MCF 10A (cell line): Measurements from ENCODE around the gene ETFRF1. TPM values are rescaled to one million over a fixed set of nuclear protein-coding genes. Genes with fewer than 3 reads are reported as not detected.
A peak's percentile ranks its signal among the peaks of the same experiment; 100 is the strongest.

Source experiments
- Bru-seq: library from RNA; stranded (reverse); fragments of 400-500 nt; gene quantifications from one replicate; lab custom pipeline; 2021; lab: Mats Ljungman, UMichigan
- BruChase-seq, 2 experiments: library from RNA; stranded (reverse); fragments of 400-500 nt; gene quantifications; one replicate each; lab custom pipeline; 2021; lab: Mats Ljungman, UMichigan
- BruUV-seq: library from RNA; stranded (reverse); fragments of 400-500 nt; replicated peaks from 2 replicates; lab custom pipeline; 2021; lab: Mats Ljungman, UMichigan
- CTCF ChIA-PET: fragments of 300-600 bp; sonication (Branson Sonifier 250); formaldehyde crosslinking; extraction: SDS; loops from one replicate; lab custom pipeline; 2021; ENCODE audit warnings: antibody characterized with exemption, inconsistent platforms; lab: Yijun Ruan, JAX
- POLR2A ChIA-PET: fragments of 300-600, 350-650 bp; sonication (Branson Sonifier 250); formaldehyde crosslinking; extraction: SDS; loops from one replicate; lab custom pipeline; 2020; ENCODE audit warnings: antibody characterized with exemption, inconsistent platforms; lab: Yijun Ruan, JAX
- DNase-seq: peaks from one replicate; pipeline ENCODE4 v3.0.0-alpha.2; 2018; ENCODE audit not compliant: unreplicated experiment
- H3K27ac Mint-ChIP-seq: one replicate; pipeline ENCODE4 v1.8.0; 2022; ENCODE audit warnings: mild to moderate bottlenecking, low read depth, mixed read lengths; ENCODE audit not compliant: unreplicated experiment
- H3K27me3 Mint-ChIP-seq: one replicate; pipeline ENCODE4 v1.8.0; 2022; ENCODE audit warnings: mixed read lengths; ENCODE audit not compliant: insufficient read depth, unreplicated experiment
- H3K36me3 Mint-ChIP-seq: one replicate; pipeline ENCODE4 v1.8.0; 2022; ENCODE audit warnings: mild to moderate bottlenecking, moderate library complexity, mixed read lengths; ENCODE audit not compliant: insufficient read depth, unreplicated experiment
- H3K4me1 Mint-ChIP-seq: one replicate; pipeline ENCODE4 v1.8.0; 2022; ENCODE audit warnings: mixed read lengths; ENCODE audit not compliant: insufficient read depth, unreplicated experiment
- H3K4me3 Mint-ChIP-seq: one replicate; pipeline ENCODE4 v1.8.0; 2022; ENCODE audit warnings: mild to moderate bottlenecking, moderate library complexity, mixed read lengths; ENCODE audit not compliant: unreplicated experiment
- H3K9me3 Mint-ChIP-seq: one replicate; pipeline ENCODE4 v1.8.0; 2022; ENCODE audit warnings: mixed read lengths; ENCODE audit not compliant: unreplicated experiment
- intact Hi-C: fragments of 100-400 bp; cut with micrococcal nuclease; formaldehyde crosslinking; loops from 2 replicates; pipeline ENCODE4 v1.14.1; 2022
- long read RNA-seq: library from polyadenylated mRNA; stranded (forward); transcript quantifications from one replicate; pipeline ENCODE4 v2.0.0, GENCODE V29; 2022
- total RNA-seq: library from RNA; stranded (reverse); gene quantifications from 2 replicates; pipeline ENCODE4 v1.2.3, GENCODE V29; 2022
- TF ChIP-seq, protein P1 (sequence below): fragments of 200-600 bp; IDR thresholded peaks from one replicate; pipeline ENCODE4 v1.8.0; 2022; ENCODE audit warnings: antibody characterized with exemption, mild to moderate bottlenecking; ENCODE audit not compliant: unreplicated experiment

Gene ETFRF1, protein sequence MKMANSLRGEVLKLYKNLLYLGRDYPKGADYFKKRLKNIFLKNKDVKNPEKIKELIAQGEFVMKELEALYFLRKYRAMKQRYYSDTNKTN
- total RNA-seq (21.1 and 27.9 TPM in 2 replicates), Bru-seq, nascent RNA (percentile 72 among the genes with signal in this experiment), BruChase-seq, experiment 1, labeled RNA remaining after a 6-hour chase (percentile 75 among the genes with signal in this experiment), BruChase-seq, experiment 2, labeled RNA remaining after a 2-hour chase (percentile 70 among the genes with signal in this experiment)
- long read RNA-seq, transcript ETFRF1-201 (3 exons, 1,134 nt), result major isoform, 29 of 36 reads
- long read RNA-seq, partial matches to known transcripts, result 0 of 36 reads
- long read RNA-seq, other reads (novel, unspliced or antisense), result 6 of 36 reads

GRCh38 chr12:25195056-25195971 is at the start of gene ETFRF1, which contains the start of gene DNAI7:
Gene ETFRF1, plus strand, starts transcription at chr12:25195237. Its CDS starts 8,720 bp downstream, at chr12:25203957.
Gene DNAI7, minus strand, starts transcription at chr12:25195160. Its CDS starts 82 bp downstream, at chr12:25195078.
- intact Hi-C loops, result no loop called here
- peaks cover 7% of the 10 kb centered on the region for H3K4me1 Mint-ChIP-seq
- H3K36me3 Mint-ChIP-seq, result no peaks in the 10 kb centered on the region
- no peaks in the 10 kb centered on the region for H3K27me3 Mint-ChIP-seq
- H3K9me3 Mint-ChIP-seq, result no peaks in the 10 kb centered on the region
- ChIA-PET POLR2A (interaction anchor here (0.6 to 1.5 kb wide), 19 partner anchors 9 to 1502 kb away, joined by 3 to 5 read pairs (median 3); partner anchors contain the start of gene KRAS), CTCF (interaction anchor here (1.0 to 1.3 kb wide), 3 partner anchors 192 to 204 kb away, joined by 3 to 4 read pairs (median 4); no protein-coding TSS in a partner anchor)
- TF ChIP-seq, protein P1, sequence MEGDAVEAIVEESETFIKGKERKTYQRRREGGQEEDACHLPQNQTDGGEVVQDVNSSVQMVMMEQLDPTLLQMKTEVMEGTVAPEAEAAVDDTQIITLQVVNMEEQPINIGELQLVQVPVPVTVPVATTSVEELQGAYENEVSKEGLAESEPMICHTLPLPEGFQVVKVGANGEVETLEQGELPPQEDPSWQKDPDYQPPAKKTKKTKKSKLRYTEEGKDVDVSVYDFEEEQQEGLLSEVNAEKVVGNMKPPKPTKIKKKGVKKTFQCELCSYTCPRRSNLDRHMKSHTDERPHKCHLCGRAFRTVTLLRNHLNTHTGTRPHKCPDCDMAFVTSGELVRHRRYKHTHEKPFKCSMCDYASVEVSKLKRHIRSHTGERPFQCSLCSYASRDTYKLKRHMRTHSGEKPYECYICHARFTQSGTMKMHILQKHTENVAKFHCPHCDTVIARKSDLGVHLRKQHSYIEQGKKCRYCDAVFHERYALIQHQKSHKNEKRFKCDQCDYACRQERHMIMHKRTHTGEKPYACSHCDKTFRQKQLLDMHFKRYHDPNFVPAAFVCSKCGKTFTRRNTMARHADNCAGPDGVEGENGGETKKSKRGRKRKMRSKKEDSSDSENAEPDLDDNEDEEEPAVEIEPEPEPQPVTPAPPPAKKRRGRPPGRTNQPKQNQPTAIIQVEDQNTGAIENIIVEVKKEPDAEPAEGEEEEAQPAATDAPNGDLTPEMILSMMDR, result no peak
- BruUV-seq, result TSS peak; percentile 79
- H3K4me3 Mint-ChIP-seq, result peak within 1 kb of the TSS; percentile 96
- peak; percentile 92 for DNase-seq
- H3K27ac Mint-ChIP-seq, result peak within 1 kb of the TSS; percentile 98

DNA sequence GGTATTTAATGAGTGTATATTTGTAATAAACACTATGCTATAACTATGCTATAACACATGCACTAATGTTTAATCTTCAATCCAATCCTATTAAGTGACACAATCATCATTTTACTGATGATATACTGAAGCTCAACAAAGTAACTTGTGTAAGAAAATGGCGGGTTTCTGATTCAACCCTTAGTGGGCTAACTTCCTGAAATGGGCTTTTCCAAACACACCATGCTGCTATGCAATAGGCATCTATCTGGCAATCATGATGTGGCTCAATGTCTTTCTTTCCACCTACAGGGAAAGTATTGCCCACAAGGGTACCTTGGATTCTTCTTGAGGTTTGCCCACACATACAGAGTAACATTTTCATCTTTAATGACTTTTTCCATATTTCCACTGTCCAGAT is 48.4 kb upstream of the ETFRF1 start:
- intact Hi-C loops, result no loop called here
- TF ChIP-seq, protein P1, result no peak
- Mint-ChIP-seq H3K36me3 (no peaks in the 10 kb centered on the region), H3K4me1 (peaks cover 6% of the 10 kb centered on the region), H3K9me3 (no peaks in the 10 kb centered on the region), H3K27me3 (no peaks in the 10 kb centered on the region), H3K27ac (no peak overlapping the region), H3K4me3 (no peak overlapping the region)
- POLR2A ChIA-PET, result no interaction called here
- CTCF ChIA-PET, result interaction anchor here (0.6 to 2.7 kb wide), 5 partner anchors 8 to 335 kb away, joined by 3 to 17 read pairs (median 4); no protein-coding TSS in a partner anchor
- DNase-seq, result no peak
- no TSS peak for BruUV-seq

GRCh38 chr12:25151476-25151875 is 43.6 kb upstream of the ETFRF1 start:
- no peak overlapping the region for H3K27ac Mint-ChIP-seq
- no peaks in the 10 kb centered on the region for H3K36me3 Mint-ChIP-seq
- H3K9me3 Mint-ChIP-seq, result no peaks in the 10 kb centered on the region
- TF ChIP-seq, protein P1, result no peak
- CTCF ChIA-PET, result interaction anchor here (0.6 to 5.5 kb wide), 7 partner anchors 12 to 299 kb away, joined by 3 to 53 read pairs (median 14); no protein-coding TSS in a partner anchor
- peak; percentile 76 for DNase-seq
- H3K4me3 Mint-ChIP-seq, result no peak overlapping the region
- no peaks in the 10 kb centered on the region for H3K27me3 Mint-ChIP-seq
- intact Hi-C loops, result no loop called here
- POLR2A ChIA-PET, result interaction anchor here (1.2 to 3.0 kb wide), 3 partner anchors 15 to 97 kb away, joined by 3 to 20 read pairs (median 15); no protein-coding TSS in a partner anchor
- peaks cover 10% of the 10 kb centered on the region for H3K4me1 Mint-ChIP-seq
- no TSS peak for BruUV-seq
